Stimulated activated CD8-positive, alpha-beta memory T cell treated with anti-CD3 and anti-CD28 coated beads, Interleukin-4, amount 100 ng/mL, for 1 hour (primary cell): ENCODE measurements around the gene TNP2.
A peak's percentile ranks its signal among the peaks of the same experiment; 100 is the strongest.

ENCODE experiments used
- DNase-seq, 2 donors: peaks; one replicate each; pipeline ENCODE4 v3.0.0-alpha.2; 2020; ENCODE audit warnings: low read depth in 2 of 2, low spot score in 1 of 2

Gene TNP2

GRCh38 chr16:11258553-11259492 is 10.3 kb downstream of the TNP2 start:
- no peak for DNase-seq

DNA sequence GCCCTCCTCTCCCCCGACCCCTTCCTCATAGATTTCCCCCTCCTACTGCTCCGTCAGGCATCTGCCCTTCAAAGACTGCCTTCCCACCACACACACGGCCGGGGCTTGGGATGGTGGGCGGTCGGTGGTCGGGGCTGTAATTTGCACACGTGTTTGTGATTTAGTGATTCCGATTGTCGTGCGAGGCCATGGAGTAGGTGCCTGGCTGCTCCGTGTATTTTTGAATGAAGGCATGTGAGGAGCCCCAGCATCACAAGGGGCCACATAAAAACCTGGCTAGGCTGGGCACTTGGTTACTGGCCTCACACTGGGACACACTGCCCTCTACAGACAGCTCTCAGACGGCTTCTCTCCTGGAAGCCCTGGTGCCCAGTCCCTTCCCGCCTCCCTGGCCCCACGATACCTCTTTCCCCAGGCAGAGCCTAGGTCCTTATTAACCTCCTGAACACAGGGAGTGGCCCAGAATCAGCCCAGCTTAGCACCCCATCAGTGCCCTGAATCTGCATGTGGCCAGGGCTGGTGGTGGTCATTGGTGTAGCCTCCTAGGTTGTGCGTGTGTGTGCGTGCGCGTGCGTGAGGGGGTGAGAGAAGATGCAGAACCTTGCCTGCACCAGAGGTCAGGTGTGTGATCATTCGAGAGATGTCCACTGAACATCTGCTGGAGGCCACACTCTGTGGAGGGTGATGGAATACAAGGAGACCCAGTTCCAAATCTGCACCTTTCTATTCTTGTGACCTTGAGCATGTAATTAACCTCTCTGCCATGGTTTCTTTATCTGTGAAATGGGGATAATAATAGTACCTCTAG is 11.8 kb downstream of the TNP2 start:
- DNase-seq: peak in 1 of 2 donors; percentile 39

GRCh38 chr16:11256661-11257130 is 12.4 kb downstream of the TNP2 start:
- peak in 1 of 2 donors; percentile 41 for DNase-seq

DNA sequence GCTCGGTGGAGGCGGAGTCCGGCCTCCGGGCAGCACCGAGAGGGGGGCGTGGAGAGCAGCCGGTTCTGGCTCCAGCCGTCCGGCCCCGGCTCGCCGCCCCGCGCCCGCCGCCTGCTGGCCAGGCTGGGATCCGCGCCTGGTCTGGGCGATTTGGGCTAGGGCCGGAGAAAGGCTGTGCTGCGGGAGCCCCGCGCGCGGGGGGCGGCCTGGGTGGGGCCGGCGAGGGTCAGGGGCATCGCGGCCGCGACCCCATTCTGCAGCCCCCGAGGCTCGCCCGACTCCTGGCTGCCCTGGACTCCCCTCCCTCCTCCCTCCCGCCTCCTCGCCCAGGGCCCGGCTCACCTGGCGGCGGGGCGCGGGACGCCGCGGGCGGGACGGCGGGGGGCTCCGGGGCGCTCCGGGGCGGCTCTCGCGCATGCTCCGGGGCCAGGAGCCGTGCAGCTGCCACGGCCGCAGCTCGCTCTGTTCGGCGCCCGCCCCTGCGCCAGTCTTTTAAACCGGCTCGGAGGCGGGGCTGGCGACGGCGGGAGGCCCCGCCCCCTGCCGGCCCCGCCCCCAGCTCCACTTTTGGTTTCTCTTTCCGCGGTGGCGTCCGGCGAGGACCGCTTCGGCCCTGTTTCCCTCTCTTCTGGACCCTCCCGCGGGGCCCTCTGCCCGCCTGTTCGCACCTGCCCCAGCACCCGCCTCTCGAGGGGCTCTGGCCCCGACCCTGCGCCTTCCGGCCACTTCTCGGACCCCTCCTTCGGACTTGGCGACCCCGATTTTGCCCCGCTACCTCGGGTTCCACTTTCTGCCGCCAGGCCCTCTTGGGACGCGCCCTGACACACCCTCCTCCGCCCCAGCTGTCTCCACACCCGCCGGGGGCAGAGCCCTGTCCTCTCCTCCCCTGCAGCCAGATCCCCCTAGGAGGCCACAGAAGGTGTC is 13.1 kb downstream of the TNP2 start, which contains the start of gene SOCS1:
Gene SOCS1 (minus strand): TSS at position 468 of the 924 bp plus-strand sequence. CDS start 726 bp downstream, outside the sequence.
- peak; percentile 82 to 87 for DNase-seq

DNA sequence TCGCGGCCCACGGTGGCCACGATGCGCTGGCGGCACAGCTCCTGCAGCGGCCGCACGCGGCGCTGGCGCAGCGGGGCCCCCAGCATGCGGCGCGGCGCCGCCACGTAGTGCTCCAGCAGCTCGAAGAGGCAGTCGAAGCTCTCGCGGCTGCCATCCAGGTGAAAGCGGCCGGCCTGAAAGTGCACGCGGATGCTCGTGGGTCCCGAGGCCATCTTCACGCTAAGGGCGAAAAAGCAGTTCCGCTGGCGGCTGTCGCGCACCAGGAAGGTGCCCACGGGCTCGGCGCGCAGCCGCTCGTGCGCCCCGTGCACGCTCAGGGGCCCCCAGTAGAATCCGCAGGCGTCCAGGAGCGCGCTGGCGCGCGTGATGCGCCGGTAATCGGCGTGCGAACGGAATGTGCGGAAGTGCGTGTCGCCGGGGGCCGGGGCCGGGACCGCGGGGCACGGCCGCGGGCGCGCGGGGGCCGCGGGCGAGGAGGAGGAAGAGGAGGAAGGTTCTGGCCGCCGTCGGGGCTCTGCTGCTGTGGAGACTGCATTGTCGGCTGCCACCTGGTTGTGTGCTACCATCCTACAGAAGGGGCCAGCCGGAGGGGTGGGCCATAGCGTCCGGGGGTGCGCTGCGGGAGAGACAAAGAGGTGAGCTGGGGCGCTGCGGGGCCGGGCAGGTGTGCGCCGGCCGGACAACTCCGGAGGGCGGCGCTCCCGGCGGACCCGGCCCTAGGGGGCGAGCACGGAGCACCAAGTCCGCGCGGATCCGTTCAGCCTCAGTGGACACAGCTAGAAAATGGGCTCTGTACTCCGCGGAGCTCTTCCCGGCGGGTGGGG is 14.0 kb downstream of the TNP2 start:
- peak in 1 of 2 donors; percentile 35 for DNase-seq

DNA sequence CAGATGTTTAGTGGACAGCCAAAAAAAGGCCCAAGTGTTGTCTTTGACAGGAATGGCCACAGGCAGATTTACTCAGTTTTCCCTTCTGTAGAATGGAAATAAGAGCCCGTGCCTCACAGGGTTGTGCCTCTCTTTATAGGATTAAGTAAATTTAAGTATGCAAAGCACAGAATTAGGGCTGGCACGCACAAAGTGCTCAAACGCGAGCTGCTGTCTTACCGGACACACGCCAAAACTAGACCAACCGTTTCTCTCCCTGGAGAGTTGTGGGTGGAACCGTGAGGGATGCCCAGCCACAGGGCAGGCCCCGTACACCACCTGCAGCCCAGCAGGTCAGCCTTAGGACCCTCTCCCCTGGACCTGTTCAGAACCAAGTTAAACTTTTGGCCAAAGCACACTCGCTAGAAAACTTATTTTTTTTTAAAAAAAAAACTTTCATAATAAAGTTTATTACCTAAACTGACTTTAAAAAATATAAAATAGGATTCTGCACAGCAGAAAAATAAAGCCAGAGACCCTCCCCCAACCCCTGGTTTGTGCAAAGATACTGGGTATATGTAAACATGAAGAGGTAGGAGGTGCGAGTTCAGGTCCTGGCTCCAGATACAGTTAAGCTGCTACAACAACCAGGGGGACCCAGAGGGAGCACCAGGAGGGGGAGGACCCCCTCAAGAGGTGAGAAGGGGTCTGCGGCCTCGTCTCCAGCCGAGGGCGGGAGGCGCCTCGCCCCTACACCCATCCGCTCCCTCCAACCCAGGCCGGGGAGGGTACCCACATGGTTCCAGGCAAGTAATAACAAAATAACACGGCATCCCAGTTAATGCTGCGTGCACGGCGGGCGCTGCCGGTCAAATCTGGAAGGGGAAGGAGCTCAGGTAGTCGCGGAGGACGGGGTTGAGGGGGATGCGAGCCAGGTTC is 14.9 kb downstream of the TNP2 start:
- no peak for DNase-seq

DNA sequence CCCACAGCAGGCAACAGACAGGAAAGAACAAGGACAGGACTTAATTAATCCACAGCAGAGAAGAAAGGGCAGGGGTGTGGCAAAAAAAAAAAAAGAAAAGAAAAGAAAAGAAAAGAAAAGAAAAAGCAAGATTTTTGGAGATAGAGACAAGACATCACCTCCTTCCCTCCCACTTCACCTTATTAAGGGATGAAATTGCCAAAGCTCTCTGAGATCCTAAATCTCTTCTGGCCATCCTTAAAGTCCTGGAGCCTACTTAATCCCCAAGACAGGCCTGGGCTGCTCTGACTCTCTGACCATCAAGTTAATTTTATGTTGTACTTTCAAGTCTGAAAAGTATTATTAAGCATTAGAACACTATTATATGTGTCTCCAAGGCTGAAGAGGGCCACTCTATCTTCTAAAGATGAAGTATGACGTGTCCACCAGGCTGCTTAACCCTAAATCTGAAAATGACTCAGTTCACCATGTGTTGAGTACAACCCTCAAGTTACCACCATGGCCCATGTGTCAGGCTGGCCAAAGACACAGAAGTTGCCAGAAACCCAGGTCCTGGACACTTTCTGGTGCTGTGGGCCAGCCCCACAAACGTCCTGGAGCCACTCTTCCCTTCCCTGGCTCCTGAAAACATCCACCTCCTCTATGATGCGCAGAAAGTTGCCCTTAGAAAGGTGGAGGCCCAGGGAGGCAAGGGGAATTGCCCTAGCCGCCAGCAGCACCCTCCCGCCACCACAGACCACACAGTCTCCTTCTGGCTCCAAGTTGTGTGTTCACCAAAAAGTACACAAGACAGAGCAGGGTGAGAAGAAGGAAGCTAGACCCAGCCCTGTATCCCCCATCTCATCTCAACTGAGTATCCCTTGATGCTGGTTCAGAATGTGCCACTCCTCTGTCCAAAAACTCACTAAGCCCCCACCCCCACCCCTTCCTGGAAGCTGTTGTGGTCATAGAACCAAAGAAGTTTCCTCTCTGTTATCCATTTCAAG is 15.8 kb downstream of the TNP2 start:
- DNase-seq: no peak

DNA sequence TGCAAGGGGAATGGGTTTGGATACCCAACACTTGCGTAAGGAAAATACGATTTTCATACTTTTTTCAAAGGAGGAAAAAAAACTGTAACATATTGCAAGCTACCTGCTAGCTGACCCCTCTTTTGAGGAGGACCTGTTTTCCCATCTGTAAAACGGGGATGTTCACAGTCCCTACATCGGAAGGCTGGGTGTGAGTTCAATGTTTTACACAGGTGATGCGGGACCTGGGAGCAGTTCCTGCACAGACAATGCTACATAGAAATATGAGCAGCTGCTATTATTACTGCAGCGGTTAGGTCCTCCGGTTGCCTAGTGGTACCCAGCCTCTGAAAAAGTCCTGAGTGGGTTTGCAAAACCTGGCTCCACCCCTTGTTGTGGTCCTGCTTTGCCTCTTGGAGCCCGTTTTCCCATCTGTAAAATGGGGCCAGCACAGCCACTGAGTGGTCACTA is 16.6 kb downstream of the TNP2 start:
- no peak for DNase-seq

GRCh38 chr16:11251525-11252481 is 17.3 kb downstream of the TNP2 start:
- peak; percentile 45 to 63 for DNase-seq

- no peak for DNase-seq
Observed at GRCh38 chr16:11250786-11251524, 18.2 kb downstream of the TNP2 start.

DNA sequence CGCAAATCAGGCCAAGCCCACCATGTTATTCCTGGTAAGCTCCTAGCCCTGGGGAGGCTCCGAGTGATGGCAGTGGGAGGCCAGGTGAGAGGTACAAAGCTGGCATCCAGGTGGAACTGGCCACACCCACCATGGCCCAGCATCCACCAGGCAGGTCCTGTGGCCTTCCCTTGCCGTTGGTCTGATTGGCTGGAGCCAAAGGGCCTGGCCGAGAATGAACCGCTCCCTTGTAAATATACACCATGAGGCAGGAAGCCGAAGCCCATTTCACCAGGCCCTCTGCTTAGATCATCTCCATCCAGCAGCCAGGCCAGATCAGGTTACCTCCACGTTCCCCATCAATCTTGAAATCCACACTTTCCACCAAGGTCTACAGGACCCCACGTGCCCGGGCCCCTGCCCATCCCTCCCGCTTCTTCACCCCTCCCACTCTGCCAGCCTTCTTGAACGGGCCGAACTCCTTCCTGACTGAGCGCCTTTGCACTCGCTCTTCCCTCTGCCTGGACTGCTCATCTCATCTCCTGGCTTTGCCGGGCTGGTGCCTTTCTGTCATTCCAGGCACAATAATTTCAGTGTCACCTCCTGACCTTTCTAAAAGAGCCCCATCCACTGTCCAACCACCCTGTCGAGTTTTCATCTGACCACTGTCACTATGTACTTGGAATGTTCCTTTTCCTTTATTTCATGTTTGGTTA is 18.9 kb downstream of the TNP2 start:
- no peak for DNase-seq

DNA sequence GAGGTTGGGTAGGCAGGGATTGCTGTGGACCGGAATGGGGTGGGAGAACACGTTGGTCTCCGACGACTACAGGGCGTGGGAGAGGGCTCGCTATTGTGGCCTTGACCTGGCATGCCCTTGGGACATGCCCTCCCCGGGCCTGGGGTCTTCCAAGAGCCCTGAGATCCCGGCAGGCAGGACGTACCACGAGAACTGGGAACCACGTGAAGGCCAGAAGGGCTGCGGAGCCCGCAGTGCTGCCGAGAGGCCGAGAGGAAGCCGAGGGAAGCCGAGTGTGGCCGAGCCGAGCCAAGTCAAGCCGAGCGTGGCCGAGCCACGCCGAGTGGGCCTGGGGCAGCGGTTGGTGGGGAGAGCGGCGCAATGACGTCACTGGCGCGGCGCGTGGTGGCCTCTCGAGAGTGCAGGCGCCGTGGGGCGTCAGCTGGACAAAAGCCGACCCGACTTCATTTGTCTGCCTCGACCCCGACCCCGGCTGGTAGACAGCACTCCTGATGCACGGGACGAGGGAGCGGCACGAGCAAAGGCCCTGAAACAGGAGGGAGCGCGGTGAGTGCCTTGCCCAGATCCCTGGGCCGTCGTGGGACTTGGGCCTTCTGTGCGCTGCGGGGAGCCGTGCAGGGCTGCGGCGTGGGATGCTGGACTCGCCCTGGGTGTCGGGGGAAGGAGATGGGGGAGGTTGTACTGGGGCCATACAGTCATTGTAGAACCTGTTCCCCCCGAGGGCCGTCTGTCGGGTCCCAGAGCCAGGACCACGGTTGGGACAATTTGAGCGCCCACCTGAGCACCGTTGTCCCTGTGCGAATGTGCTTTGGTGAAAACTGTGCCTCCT is 19.7 kb downstream of the TNP2 start:
- DNase-seq: no peak

GRCh38 chr16:11248133-11248532 is 21.0 kb downstream of the TNP2 start:
- DNase-seq: no peak

- DNase-seq: no peak
Observed at GRCh38 chr16:11245988-11246387, 23.1 kb downstream of the TNP2 start.
